ACC112 (cell line): ENCODE results near the gene TSPEAR.
"Not testable (repeated sequence)": the region's sequence is repeated elsewhere in the genome, so short reads cannot be mapped to it uniquely, and the experiment has no call there.

Source experiments
- H2AFZ ChIP-seq: fragments of 200-600 bp; sonication (generic); one replicate; pipeline ENCODE4 v1.6.0; 2017; ENCODE audit warnings: antibody characterized with exemption, low read length; ENCODE audit not compliant: unreplicated experiment
- H3K27ac ChIP-seq: fragments of 200-600 bp; sonication (generic); 2 replicates; pipeline ENCODE4 v1.5.1; 2014; ENCODE audit warnings: low read depth, mild to moderate bottlenecking, antibody characterized with exemption, low read length, moderate library complexity
- H3K27me3 ChIP-seq: fragments of 200-600 bp; sonication (generic); 2 replicates; pipeline ENCODE4 v1.6.1; 2014; ENCODE audit warnings: mild to moderate bottlenecking, antibody characterized with exemption, low read length, moderate library complexity, mixed read lengths; ENCODE audit not compliant: insufficient read depth
- H3K36me3 ChIP-seq: fragments of 200-600 bp; sonication (generic); 2 replicates; pipeline ENCODE4 v1.6.1; 2016; ENCODE audit warnings: mild to moderate bottlenecking, antibody characterized with exemption, low read length, moderate library complexity, mixed read lengths; ENCODE audit not compliant: insufficient read depth
- H3K4me1 ChIP-seq: fragments of 200-600 bp; sonication (generic); one replicate; pipeline ENCODE4 v1.6.1; 2016; ENCODE audit warnings: low read length, mixed read lengths; ENCODE audit not compliant: insufficient read depth, unreplicated experiment, control insufficient read depth
- H3K4me3 ChIP-seq: fragments of 200-600 bp; sonication (generic); 2 replicates; pipeline ENCODE4 v1.5.1; 2014; ENCODE audit warnings: mild to moderate bottlenecking, low read depth, low read length
- H3K79me2 ChIP-seq: fragments of 200-600 bp; sonication (generic); one replicate; pipeline ENCODE4 v1.6.0; 2016; ENCODE audit warnings: low read length; ENCODE audit not compliant: control insufficient read depth, unreplicated experiment, insufficient read depth

TSPEAR gene

DNA sequence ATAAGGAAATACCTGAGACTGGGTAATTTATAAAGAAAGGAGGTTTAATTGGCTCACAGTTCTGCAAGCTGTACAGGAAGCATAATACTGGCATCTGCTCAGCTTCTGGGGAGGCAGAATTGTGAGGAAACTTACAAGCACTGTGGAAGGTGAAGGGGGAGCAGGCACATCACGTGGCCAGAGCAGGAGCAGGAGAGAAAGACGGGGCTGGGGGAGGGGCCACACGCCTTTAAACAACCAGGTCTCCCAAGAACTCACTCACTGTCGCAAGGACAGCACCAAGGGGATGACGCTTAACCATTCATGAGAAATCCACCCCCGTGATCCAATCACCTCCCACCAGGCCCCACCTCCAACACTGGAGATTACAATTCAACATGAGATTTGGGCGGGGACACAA is 49.8 kb downstream of the TSPEAR start:
- H3K36me3 ChIP-seq, H3K4me1 ChIP-seq, H2AFZ ChIP-seq, H3K4me3 ChIP-seq, H3K79me2 ChIP-seq, H3K27ac ChIP-seq: not testable (repeated sequence)
- H3K27me3 ChIP-seq = peaks cover 20% of the 10 kb centered on the region; the same call in 1 of the 2 replicates

DNA sequence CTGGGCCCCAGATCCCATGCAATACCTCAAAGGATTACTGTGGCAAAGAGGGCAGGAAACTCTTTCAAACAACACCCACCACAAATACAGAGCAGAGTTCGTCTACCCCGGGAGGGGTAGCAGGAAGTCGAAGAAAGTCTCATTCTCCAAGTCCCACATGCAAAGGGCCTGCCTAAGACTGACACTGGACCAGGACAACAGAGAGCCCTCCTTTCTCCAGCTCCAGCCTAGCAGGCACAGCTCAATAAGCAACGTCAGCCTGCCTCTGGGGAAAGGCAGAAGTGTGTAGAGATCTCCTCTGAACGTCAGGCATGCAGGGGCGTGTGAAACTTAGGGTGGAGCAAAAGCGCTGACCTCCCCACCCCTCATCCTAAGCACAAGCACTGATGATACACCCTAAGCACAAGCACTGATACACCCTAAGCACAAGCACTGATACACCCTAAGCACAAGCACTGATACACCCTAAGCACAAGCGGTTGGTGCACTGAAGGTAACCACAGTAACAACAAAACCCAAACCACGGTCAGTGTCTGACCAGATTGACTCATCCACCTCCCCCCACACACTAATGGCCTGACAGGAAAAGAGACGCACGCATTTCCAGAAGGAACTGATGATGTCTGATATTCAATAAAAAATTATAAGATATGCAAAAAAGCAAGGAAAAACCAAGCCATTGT is 52.3 kb downstream of the TSPEAR start:
- H3K36me3 ChIP-seq = no peaks in the 10 kb centered on the region
- H3K4me3 ChIP-seq = no peak overlapping the region
- H3K27me3 ChIP-seq = peaks cover 20% of the 10 kb centered on the region; the same call in 1 of the 2 replicates
- H2AFZ ChIP-seq = no peak overlapping the region
- H3K79me2 ChIP-seq = no peaks in the 10 kb centered on the region
- no peaks in the 10 kb centered on the region for H3K4me1 ChIP-seq
- H3K27ac ChIP-seq = no peak overlapping the region

DNA sequence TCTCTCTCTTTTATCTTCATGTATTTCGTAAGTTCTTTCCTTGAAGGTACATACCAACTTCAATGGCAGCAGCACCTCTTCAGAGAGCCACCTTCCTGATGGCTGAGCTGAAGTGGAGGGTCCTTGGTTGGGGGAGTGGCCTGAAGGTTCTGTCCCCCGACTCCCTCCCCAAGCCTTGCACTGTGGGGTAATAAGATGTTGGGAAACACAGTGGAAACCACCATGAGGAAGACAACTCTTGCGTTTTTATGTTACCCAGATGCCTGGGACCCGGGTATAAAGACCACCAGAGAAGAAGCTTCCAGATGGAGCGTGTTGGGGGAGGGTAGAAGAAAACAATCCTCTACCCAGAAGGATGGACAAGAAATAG is 52.8 kb downstream of the TSPEAR start:
- Histone ChIP-seq H2AFZ (no peak overlapping the region), H3K27me3 (peaks cover 20% of the 10 kb centered on the region; the same call in 1 of the 2 replicates), H3K4me3 (no peak overlapping the region), H3K4me1 (no peaks in the 10 kb centered on the region), H3K36me3 (no peaks in the 10 kb centered on the region), H3K27ac (no peak overlapping the region), H3K79me2 (no peaks in the 10 kb centered on the region)

GRCh38 chr21:44657635-44658540 is 53.5 kb downstream of the TSPEAR start, which contains the start of gene KRTAP12-3:
Gene KRTAP12-3 (plus strand): TSS chr21:44657932. CDS start chr21:44657980, 48 bp downstream.
- Histone ChIP-seq H3K79me2 (no peaks in the 10 kb centered on the region), H3K4me3 (no peak within 1 kb of the TSS), H3K27ac (no peak within 1 kb of the TSS), H3K27me3 (peaks cover 21% of the 10 kb centered on the region; the same call in 1 of the 2 replicates), H3K4me1 (no peaks in the 10 kb centered on the region), H2AFZ (no peak within 1 kb of the TSS), H3K36me3 (no peaks in the 10 kb centered on the region)

- H3K27ac ChIP-seq = no peak overlapping the region
Measured at GRCh38 chr21:44656868-44657267, 54.5 kb downstream of the TSPEAR start.

GRCh38 chr21:44654576-44655175 is 56.7 kb downstream of the TSPEAR start, which contains the start of gene KRTAP12-4:
Gene KRTAP12-4 (minus strand): TSS chr21:44654659. CDS start chr21:44654614, 45 bp downstream.
- Histone ChIP-seq H3K4me3 (no peak within 1 kb of the TSS), H3K27me3 (peaks cover 18% of the 10 kb centered on the region; the same call in 1 of the 2 replicates), H3K4me1 (no peaks in the 10 kb centered on the region), H3K79me2 (no peaks in the 10 kb centered on the region), H3K36me3 (no peaks in the 10 kb centered on the region), H3K27ac (no peak within 1 kb of the TSS), H2AFZ (no peak within 1 kb of the TSS)

More at GRCh38 chr21:44656868-44657267, 54.5 kb downstream of the TSPEAR start:
- no peaks in the 10 kb centered on the region for H3K4me1 ChIP-seq
- no peak overlapping the region for H3K4me3 ChIP-seq
- peaks cover 13% of the 10 kb centered on the region; the same call in 1 of the 2 replicates for H3K27me3 ChIP-seq
- H2AFZ ChIP-seq = no peak overlapping the region
- H3K79me2 ChIP-seq = no peaks in the 10 kb centered on the region
- H3K36me3 ChIP-seq = no peaks in the 10 kb centered on the region

DNA sequence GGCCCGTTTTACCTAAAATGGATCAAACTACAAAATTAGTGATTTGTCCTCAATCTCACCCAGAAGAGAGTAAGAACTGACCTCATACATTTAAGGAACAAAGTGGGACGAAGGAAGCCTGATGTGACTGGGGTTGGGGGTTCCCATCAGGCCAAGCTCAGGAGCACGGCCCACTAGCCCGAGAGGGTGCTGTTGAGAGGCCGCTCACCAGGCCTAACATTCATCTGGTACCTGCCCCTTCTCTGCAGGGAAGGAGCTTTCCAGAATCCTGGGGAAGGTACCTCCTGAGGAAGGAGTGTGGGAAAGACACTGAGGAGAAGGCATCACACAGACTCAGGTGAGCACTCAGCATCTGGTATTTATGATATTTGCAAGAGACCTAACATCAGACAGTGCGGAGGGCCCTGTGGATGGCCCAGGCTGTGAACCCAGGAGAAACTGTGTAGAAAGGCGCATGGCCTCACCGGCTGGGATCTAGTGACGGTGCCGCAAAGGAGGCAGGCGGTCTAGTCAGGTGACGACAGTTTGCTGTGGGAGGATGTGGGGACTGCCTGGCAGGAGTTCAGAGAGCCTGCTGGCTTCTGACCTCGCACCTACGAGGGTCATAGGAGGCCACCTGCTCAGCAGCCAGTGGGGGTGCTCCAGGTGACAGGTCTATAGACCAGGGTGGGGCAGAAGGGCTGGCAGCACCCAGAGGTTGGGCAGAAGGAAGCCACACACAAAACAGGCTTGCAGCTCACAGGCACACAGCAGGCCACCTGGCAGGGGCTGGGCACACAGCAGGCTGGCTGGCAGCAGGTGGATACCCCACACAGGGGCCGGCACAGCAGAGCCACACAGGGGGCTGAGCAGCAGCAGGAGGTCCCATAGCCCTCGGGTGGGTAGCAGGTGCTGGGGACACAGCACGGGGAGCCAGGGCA is 57.5 kb downstream of the TSPEAR start:
- Histone ChIP-seq H3K27ac (no peak overlapping the region), H3K4me3 (no peak overlapping the region), H3K4me1 (no peaks in the 10 kb centered on the region), H3K79me2 (no peaks in the 10 kb centered on the region), H2AFZ (no peak overlapping the region), H3K36me3 (no peaks in the 10 kb centered on the region), H3K27me3 (peaks cover 18% of the 10 kb centered on the region; the same call in 1 of the 2 replicates)

GRCh38 chr21:44653123-44653522 is 58.2 kb downstream of the TSPEAR start:
- Histone ChIP-seq H3K4me1 (no peaks in the 10 kb centered on the region), H3K27ac (no peak overlapping the region), H2AFZ (no peak overlapping the region), H3K4me3 (no peak overlapping the region), H3K79me2 (no peaks in the 10 kb centered on the region), H3K36me3 (no peaks in the 10 kb centered on the region), H3K27me3 (peaks cover 21% of the 10 kb centered on the region)

DNA sequence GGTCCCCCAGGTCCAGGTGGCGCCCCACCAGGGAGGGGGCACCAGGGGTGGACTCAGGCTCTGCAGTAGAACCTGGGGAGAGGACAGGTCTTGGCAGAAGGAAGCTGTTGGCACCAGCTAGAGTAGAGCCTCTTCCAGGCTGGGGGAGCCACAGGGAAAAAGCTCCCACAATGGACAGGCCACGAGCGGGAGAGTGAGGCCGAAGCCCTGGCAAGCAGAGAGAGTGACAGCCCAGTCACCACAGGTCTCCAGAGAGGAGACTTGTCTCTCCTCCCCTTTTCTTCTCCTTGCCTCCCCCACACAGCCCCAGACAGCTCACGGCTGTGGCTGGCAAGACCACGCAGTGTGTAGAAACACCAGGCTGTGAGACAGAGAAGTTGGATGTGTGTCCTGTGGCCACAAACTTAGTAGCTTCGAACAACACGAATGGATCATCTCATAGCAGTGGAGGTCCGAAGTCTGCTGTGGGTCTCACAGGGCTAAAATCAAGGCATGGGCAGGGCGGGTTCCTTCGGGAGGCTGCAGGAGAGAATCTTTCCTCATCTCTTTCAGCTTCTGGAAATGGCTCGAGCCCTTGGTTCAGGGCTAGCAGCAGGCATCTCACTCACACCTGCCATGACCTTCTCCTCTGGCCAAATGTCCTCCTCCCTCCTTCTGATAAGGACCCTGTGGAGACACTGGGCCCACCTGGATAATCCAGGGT is 60.2 kb downstream of the TSPEAR start:
- H3K36me3 ChIP-seq = no peaks in the 10 kb centered on the region
- H2AFZ ChIP-seq = no peak overlapping the region
- H3K4me3 ChIP-seq = no peak overlapping the region
- no peaks in the 10 kb centered on the region for H3K4me1 ChIP-seq
- no peak overlapping the region for H3K27ac ChIP-seq
- no peaks in the 10 kb centered on the region for H3K79me2 ChIP-seq
- H3K27me3 ChIP-seq = peaks cover 28% of the 10 kb centered on the region
